ENCODE results near the gene LRRC3.

The LRRC3 gene

GRCh38 chr21:44440241-44441040, 14.9 kb upstream of the LRRC3 start:
- no peak for DNase-seq

GRCh38 chr21:44441041-44441400, 14.3 kb upstream of the LRRC3 start:
- no peak for DNase-seq

DNA sequence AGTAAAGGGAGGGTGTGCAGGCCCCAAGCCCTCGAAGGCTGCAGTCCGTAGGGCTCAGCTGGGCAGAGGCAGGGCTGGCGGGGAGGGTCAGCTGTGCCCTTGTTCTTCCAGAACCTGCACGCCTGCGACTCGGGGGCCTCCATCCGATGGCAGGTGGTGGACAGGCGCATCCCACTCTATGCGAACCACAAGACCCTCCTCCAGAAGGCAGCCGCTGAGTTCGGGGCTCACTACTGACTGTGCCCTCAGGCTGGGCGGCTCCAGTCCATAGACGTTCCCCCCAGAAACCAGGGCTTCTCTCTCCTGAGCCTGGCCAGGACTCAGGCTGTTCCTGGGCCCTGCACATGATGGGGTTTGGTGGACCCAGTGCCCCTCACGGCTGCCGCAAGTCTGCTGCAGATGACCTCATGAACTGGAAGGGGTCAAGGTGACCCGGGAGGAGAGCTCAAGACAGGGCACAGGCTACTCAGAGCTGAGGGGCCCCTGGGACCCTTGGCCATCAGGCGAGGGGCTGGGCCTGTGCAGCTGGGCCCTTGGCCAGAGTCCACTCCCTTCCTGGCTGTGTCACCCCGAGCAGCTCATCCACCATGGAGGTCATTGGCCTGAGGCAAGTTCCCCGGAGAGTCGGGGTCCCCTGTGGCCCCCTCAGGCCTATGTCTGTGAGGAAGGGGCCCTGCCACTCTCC, 13.6 kb upstream of the LRRC3 start:
- DNase-seq, result no peak

DNA sequence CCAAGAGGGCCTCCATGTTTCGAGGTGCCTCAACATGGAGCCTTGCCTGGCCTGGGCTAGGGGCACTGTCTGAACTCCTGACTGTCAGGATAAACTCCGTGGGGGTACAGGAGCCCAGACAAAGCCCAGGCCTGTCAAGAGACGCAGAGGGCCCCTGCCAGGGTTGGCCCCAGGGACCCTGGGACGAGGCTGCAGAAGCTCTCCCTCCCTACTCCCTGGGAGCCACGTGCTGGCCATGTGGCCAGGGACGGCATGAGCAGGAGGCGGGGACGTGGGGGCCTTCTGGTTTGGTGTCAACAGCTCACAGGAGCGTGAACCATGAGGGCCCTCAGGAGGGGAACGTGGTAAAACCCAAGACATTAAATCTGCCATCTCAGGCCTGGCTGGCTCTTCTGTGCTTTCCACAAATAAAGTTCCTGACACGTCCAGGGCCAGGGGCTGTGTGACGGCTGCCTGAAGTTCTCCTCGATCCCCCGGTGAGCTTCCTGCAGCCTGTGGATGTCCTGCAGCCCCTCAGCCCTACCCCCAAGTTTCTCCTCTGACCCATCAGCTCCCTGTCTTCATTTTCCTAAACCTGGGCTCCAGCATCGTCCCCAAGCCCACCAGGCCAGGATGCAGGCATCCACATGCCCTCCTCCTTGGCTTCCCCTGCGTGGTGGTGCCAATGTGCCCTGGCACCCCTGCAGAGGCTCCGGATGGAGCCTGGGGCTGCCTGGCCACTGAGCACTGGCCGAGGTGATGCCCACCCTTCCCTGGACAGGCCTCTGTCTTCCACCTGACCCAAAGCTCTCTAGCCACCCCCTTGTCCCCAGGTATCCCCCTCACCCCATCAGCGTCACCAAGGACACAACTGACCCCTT, 12.8 kb upstream of the LRRC3 start:
- DNase-seq, result no peak

GRCh38 chr21:44443291-44443890, 11.9 kb upstream of the LRRC3 start:
- no peak for DNase-seq

DNA sequence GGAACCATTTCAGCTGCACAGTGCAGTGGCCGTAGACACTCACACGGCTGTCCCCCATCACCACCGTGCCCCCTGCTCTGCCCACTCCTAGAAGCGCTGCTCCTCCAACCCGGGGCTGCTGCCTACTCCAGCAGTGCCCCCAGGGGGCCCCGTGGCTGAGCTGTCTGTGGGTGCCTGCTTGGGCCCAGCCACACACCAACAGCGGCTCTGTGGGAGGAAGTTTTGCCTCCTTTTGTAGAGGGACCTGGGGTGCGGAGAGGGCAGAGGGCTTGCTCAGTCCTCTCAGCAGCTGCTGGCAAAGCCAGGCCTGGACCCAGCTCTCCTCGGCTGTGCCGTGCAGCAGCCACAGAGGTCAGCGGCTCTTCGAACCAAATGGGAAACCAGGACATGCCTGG, 11.4 kb upstream of the LRRC3 start:
- DNase-seq, result no peak

DNA sequence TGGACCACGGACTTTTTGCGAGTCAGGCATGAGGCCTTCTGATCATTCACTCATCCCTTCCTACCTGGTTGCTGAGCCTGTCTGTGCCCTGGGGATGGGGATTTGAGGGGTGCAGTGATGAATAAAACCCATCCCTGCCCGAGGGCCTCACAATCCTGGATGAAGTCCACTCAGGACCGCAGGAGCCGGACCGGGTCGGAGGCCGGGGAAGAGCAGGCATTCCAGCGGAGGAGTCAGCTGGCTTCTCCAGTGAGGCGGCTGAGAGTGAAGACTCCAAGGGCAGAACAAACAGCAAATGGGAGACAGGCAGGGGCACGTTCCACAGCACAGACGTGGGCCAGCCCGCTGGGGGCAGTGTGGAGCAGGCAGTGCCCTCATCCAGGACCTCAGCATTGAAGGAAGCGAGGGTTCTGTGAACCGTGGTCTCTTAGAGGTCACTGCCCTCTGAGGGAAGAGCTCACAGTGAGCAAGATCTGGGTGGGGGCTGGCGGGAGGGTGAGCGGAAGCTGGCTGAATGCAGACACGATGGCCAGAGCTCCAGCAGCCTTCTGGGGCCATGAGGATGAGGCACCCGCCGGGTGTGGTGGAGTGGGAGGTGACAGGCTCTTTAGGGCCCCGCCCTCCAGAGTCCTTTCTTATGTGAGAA, 10.9 kb upstream of the LRRC3 start:
- DNase-seq, result no peak

- DNase-seq, result no peak
These were observed 10.0 kb upstream of the LRRC3 start for GRCh38 chr21:44445145-44445812.

GRCh38 chr21:44448651-44449131, 6.6 kb upstream of the LRRC3 start:
- no peak for DNase-seq

DNA sequence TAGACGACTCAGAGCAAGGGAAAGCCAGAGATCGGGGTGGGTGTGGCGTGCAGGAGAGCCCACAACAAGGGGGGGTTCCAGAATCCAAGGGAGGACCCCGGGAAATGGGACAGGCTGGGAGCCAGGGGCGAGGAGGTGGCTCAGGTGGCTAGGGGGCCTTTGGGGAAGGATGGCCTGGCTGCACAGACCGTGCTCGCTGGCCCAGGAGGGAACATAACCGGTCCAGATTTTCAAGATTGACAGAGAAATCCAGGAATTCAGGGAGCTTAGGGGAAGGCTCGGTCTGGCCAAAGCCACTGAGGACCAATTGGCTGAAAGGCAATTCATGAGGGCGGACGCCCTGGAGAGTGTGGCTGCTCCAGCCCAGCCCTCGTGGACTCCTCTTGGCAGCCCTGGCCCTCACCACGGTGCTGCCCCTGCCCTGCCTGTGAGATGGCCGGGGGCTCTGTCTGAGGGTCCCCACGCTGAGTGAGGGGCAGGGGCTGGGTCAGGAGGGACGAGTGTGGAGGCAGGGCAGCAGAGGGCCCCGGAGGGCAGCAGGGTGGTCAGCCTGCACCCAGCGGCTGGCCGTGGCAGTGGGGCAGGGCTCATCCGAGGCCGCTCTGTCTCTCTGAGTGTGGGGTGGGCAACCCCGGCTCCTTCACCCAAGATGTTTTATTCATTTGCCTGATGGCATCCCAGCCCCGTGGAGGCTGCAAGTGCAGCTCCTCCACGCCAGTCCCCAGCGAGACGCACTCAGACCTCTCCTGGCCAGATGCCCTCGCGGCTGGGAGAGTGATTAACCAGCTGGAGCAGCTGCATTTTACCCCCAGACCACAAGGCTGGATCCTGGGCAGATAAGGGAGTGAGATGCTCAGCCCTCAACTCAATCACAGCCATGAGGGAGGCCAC, 5.6 kb upstream of the LRRC3 start:
- no peak for DNase-seq

GRCh38 chr21:44450402-44450801, 4.9 kb upstream of the LRRC3 start:
- no peak for DNase-seq

DNA sequence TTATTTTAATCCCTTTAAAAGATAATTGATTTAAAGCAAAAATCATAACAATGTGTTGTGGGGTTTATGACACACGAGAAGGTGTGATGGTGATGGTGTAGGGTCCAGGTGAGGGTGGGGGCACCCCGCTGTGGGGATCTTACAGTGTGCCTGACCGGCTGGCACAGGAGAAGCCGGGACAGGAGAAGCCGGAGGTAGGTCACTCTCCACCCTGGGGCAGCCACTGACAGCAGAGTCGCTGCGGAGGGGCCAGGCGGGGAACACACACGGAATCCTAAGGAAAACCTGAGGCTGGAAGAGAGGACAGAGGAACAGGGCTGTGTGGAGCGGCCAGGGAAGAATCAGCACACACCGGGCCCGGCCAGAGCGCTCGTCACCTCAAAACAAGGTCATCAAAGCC, 4.3 kb upstream of the LRRC3 start:
- DNase-seq, result no peak

GRCh38 chr21:44453120-44453519, 2.2 kb upstream of the LRRC3 start:
- no peak for DNase-seq

- DNase-seq, result no peak
These were observed 1.3 kb upstream of the LRRC3 start for GRCh38 chr21:44454058-44454457.

- peak; percentile 61 to 74 (median 66) for DNase-seq
These were observed 359 bp downstream of the LRRC3 start for GRCh38 chr21:44455524-44456213.

DNA sequence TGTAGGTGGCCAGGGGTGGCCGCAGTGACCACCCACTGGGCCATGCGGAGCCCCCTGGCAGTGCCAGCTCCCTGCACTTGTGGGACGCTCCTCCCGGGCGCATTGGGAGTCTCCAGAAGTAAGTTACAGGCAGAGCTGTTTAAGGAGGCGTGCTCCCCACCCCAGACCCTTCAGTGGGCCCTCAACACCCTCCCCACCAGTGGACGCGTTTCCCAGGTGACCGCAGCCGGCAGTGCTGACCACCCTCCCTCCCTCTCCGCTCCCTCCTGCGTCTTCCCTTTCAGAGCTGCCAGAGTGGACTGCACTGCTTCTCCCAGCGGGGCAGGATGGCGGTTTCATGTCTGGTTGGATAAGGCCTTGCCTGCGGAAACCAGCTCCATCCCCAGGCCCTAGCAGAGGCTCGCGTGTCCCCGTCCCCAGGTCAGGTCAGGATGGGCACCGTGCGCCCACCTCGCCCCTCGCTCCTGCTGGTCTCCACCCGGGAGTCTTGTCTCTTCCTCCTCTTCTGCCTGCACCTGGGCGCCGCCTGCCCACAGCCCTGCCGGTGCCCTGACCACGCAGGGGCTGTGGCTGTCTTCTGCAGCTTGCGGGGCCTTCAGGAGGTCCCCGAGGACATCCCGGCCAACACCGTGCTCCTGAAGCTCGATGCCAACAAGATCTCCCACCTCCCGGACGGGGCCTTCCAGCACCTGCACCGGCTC, 1.1 kb downstream of the LRRC3 start:
- DNase-seq, result no peak

GRCh38 chr21:44456915-44457736, 1.8 kb downstream of the LRRC3 start:
- DNase-seq, result no peak

GRCh38 chr21:44458971-44459711, 3.8 kb downstream of the LRRC3 start:
- DNase-seq, result peak; percentile 51 to 66 (median 52)
